HUES48 (cell line): Measurements from ENCODE around the gene FAM210B.
"Not testable (repeated sequence)": the region's sequence is repeated elsewhere in the genome, so short reads cannot be mapped to it uniquely, and the experiment has no call there.

Source experiments
- H3K27ac ChIP-seq: one replicate; pipeline ENCODE4 v1.7.0; 2013; ENCODE audit warnings: low read depth, low read length, inconsistent platforms
- H3K27me3 ChIP-seq: 2 replicates; pipeline ENCODE4 v1.6.1; 2013; ENCODE audit warnings: mild to moderate bottlenecking, low read length; ENCODE audit not compliant: control insufficient read depth, insufficient read depth
- H3K36me3 ChIP-seq: 2 replicates; pipeline ENCODE4 v1.6.1; 2013; ENCODE audit warnings: low read length; ENCODE audit not compliant: control insufficient read depth, insufficient read depth
- H3K4me1 ChIP-seq: 2 replicates; pipeline ENCODE4 v1.6.1; 2013; ENCODE audit warnings: mild to moderate bottlenecking, low read length; ENCODE audit not compliant: control insufficient read depth, insufficient read depth
- H3K4me3 ChIP-seq: 2 replicates; pipeline ENCODE4 v1.5.1; 2013; ENCODE audit warnings: mild to moderate bottlenecking, low read depth, low read length
- H3K9ac ChIP-seq: 2 replicates; pipeline ENCODE4 v1.6.1; 2013; ENCODE audit warnings: mild to moderate bottlenecking, low read depth, low read length, moderate library complexity
- H3K9me3 ChIP-seq: 2 replicates; pipeline ENCODE4 v1.6.1; 2013; ENCODE audit warnings: low read length; ENCODE audit not compliant: control insufficient read depth, insufficient read depth

The FAM210B gene

DNA sequence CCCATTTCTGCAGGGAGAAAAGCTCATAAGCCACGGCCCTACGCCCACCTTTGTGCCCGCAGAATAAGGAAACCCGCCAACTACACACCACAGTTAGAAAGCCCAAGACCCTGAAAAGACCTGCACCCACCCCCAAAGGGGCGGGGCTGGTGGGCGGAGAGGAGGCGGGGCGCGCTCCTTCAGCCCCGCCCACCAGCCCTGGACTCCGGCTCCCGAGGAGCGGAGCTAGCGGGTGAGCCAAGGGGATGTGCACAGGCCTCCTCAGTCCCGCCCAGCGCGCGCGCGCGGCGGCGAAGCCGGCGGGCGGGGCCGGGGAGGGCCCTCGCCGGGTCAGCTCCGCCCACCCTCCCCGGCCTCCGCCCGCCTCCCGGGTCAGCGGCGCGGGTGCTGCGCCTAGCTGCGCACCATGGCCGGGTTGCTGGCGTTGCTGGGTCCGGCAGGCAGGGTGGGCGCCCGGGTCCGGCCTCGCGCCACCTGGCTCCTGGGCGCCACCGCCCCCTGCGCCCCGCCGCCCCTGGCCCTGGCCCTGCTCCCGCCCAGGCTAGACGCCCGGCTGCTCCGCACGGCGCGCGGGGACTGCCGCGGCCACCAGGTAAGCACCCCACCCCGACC, at the start of gene FAM210B:
Gene FAM210B, plus strand, starts transcription at position 375 of the 612 bp plus-strand sequence. Its CDS starts 32 bp downstream, at position 407.
- Histone ChIP-seq H3K9ac (no peak within 1 kb of the TSS), H3K27me3 (peaks cover 5% of the 10 kb centered on the region; the same call in 1 of the 2 replicates), H3K9me3 (no peaks in the 10 kb centered on the region), H3K4me1 (peaks cover 14% of the 10 kb centered on the region; the same call in 1 of the 2 replicates), H3K27ac (no peak within 1 kb of the TSS), H3K36me3 (no peaks in the 10 kb centered on the region), H3K4me3 (peak within 1 kb of the TSS; percentile 72)

DNA sequence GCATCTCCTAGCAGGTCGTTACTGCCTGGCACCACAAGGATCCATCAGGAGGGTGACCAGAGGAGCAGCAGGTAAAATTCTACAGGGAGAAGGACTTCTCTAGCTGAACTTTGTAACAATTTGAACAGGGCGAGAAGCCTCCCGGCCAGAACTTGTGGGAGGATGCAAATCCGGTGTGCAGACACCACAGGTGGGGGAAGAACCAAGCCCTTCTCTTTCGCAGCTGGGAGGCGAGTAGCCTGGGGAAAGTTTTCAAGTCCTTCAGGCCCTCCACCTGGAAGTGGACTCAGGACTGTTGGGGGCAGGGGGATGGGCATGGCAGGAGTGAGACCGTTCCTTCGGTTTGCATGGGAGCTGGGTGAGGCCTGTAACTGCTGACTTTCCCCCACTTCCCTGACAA, 42.7 kb upstream of the FAM210B start:
- Histone ChIP-seq H3K4me3 (no peak overlapping the region), H3K36me3 (no peaks in the 10 kb centered on the region), H3K4me1 (no peaks in the 10 kb centered on the region), H3K9me3 (peaks cover 77% of the 10 kb centered on the region), H3K27ac (no peak overlapping the region), H3K9ac (no peak overlapping the region), H3K27me3 (no peaks in the 10 kb centered on the region)

- Histone ChIP-seq H3K27ac (no peak overlapping the region), H3K9ac (no peak overlapping the region), H3K4me3 (no peak overlapping the region), H3K9me3 (peaks cover 75% of the 10 kb centered on the region), H3K36me3 (no peaks in the 10 kb centered on the region), H3K27me3 (no peaks in the 10 kb centered on the region), H3K4me1 (no peaks in the 10 kb centered on the region)
Observed at GRCh38 chr20:56316483-56316882, 42.3 kb upstream of the FAM210B start.

DNA sequence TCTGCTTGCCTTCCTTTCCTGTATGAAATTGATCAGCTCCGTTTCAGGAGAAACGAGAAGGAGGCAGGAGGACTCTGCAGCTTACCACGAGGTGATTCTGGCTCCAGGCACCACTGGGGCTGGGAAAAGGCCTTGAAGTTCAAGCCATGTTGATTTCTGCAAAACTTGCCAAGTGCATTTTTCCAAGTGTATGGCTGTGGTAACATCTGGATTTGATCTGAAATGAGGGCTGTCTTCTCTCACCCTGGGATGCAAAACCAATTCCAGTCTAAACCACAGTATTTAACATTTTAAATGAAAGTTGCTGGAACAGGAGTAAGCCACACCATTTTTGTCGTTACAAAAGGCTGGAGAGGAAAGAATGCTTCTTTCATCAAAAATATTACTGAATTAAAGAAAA, 36.1 kb upstream of the FAM210B start:
- Histone ChIP-seq H3K27ac (no peak overlapping the region), H3K27me3 (no peaks in the 10 kb centered on the region), H3K9me3 (peaks cover 71% of the 10 kb centered on the region)

GRCh38 chr20:56323206-56323605, 35.6 kb upstream of the FAM210B start:
- Histone ChIP-seq H3K4me3 (no peak overlapping the region), H3K9me3 (peaks cover 70% of the 10 kb centered on the region), H3K27me3 (no peaks in the 10 kb centered on the region), H3K36me3 (no peaks in the 10 kb centered on the region), H3K4me1 (no peaks in the 10 kb centered on the region), H3K27ac (no peak overlapping the region), H3K9ac (no peak overlapping the region)

More for the DNA sequence above, 36.1 kb upstream of the FAM210B start:
- H3K4me1 ChIP-seq = no peaks in the 10 kb centered on the region
- H3K4me3 ChIP-seq = no peak overlapping the region
- no peak overlapping the region for H3K9ac ChIP-seq
- H3K36me3 ChIP-seq = no peaks in the 10 kb centered on the region

DNA sequence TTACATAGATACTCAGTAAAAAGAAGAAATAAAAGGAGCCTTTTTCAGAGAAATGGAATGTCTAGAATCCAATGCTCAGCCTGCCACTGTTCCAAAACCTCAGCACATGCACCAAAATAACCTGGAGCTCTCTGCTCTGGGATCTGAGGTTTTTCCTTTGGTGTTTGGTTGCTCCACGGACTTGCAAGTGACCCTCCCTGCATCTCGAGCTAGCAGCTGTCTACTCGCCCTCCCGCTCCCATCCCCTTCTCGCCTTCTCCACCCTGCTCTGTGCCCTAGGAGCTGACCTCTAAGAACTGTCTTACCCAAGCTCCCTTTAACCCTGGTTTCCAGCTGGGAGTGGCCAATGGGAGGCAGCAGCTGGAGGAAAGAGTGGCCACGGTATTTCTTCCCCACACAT, 35.1 kb upstream of the FAM210B start:
- Histone ChIP-seq H3K27ac (no peak overlapping the region), H3K27me3 (no peaks in the 10 kb centered on the region), H3K4me1 (no peaks in the 10 kb centered on the region), H3K9ac (no peak overlapping the region), H3K36me3 (no peaks in the 10 kb centered on the region), H3K4me3 (no peak overlapping the region), H3K9me3 (peaks cover 70% of the 10 kb centered on the region)

GRCh38 chr20:56324806-56325205, 34.0 kb upstream of the FAM210B start:
- no peaks in the 10 kb centered on the region for H3K27me3 ChIP-seq
- no peaks in the 10 kb centered on the region for H3K4me1 ChIP-seq
- H3K9me3 ChIP-seq = peaks cover 70% of the 10 kb centered on the region
- H3K27ac ChIP-seq = no peak overlapping the region
- no peaks in the 10 kb centered on the region for H3K36me3 ChIP-seq
- H3K9ac ChIP-seq = no peak overlapping the region
- no peak overlapping the region for H3K4me3 ChIP-seq

- H3K9me3 ChIP-seq = peaks cover 82% of the 10 kb centered on the region
Observed at GRCh38 chr20:56328861-56329260, 29.9 kb upstream of the FAM210B start.

GRCh38 chr20:56336709-56337108, 22.1 kb upstream of the FAM210B start:
- H3K4me1 ChIP-seq, H3K36me3 ChIP-seq, H3K4me3 ChIP-seq, H3K27ac ChIP-seq, H3K27me3 ChIP-seq, H3K9ac ChIP-seq: not testable (repeated sequence)
- H3K9me3 ChIP-seq = peaks cover 42% of the 10 kb centered on the region

More at GRCh38 chr20:56328861-56329260, 29.9 kb upstream of the FAM210B start:
- Histone ChIP-seq H3K4me1 (no peaks in the 10 kb centered on the region), H3K27ac (no peak overlapping the region), H3K27me3 (no peaks in the 10 kb centered on the region), H3K36me3 (no peaks in the 10 kb centered on the region), H3K9ac (no peak overlapping the region), H3K4me3 (no peak overlapping the region)

GRCh38 chr20:56342783-56343182, 16.0 kb upstream of the FAM210B start:
- Histone ChIP-seq H3K9me3 (no peaks in the 10 kb centered on the region; the same call in 1 of the 2 replicates), H3K27me3 (peaks cover 52% of the 10 kb centered on the region), H3K36me3 (no peaks in the 10 kb centered on the region), H3K4me1 (no peaks in the 10 kb centered on the region; the same call in 1 of the 2 replicates), H3K4me3 (no peak overlapping the region), H3K27ac (no peak overlapping the region), H3K9ac (no peak overlapping the region)

DNA sequence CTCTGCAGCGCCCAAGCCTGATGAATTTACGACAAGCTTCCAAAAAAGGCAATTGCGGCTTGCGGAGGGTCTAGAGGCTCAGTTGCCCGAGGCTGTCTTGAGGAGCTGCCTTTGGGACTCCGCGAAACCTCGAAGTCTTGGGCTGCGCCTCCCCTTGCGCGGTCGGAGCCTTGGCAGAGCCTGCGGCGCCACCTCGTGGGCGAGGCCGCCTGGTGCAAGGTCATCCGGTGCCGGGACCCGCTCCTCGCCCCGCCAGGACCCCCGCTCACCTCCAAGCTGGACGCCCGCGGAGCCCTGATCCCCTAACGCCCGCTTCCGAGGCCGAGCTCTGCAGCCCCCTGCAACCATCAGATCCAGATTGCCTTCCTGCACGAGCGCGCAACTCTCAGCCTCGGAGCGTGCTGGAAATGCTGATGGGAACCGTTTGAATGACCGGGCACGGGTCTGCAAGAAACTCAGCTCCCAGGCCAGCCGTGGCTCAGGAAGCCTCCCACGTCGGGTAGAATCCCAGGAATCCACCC, 14.9 kb upstream of the FAM210B start:
- peaks cover 62% of the 10 kb centered on the region for H3K27me3 ChIP-seq
- H3K9me3 ChIP-seq = no peaks in the 10 kb centered on the region; the same call in 1 of the 2 replicates
- peak overlapping the region; percentile 57 for H3K4me3 ChIP-seq
- no peak overlapping the region for H3K27ac ChIP-seq
- H3K36me3 ChIP-seq = no peaks in the 10 kb centered on the region
- H3K4me1 ChIP-seq = peaks cover 11% of the 10 kb centered on the region
- H3K9ac ChIP-seq = no peak overlapping the region
